ENCODE results near the gene NTF3.

DNA sequence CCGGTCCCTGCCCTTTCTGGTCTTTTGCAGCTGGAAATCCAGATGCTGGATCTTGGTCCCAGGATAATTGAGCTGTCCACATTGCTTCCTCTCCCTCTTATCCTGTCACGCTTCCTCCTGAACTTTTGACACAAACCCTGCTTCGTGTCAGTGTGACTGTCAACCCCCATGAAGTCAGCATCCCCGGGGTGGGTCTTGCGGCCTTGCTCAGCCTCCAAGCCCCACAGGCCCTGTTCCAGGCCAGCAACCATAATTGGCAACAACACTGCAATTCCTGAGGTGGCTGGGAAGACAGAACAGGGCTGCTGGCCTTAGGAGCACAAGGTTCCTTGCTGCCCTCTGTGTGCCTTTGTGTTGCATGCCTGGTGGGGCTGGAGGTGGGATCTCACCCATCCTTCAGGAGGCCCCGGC, 74.9 kb downstream of the NTF3 start:
- no peak for TF ChIP-seq POLR2A (IDR thresholded peaks at IDR 0.05)
- TF ChIP-seq, protein P1, sequence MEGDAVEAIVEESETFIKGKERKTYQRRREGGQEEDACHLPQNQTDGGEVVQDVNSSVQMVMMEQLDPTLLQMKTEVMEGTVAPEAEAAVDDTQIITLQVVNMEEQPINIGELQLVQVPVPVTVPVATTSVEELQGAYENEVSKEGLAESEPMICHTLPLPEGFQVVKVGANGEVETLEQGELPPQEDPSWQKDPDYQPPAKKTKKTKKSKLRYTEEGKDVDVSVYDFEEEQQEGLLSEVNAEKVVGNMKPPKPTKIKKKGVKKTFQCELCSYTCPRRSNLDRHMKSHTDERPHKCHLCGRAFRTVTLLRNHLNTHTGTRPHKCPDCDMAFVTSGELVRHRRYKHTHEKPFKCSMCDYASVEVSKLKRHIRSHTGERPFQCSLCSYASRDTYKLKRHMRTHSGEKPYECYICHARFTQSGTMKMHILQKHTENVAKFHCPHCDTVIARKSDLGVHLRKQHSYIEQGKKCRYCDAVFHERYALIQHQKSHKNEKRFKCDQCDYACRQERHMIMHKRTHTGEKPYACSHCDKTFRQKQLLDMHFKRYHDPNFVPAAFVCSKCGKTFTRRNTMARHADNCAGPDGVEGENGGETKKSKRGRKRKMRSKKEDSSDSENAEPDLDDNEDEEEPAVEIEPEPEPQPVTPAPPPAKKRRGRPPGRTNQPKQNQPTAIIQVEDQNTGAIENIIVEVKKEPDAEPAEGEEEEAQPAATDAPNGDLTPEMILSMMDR (IDR thresholded peaks at IDR 0.05): no peak
